ENCODE results near the gene RILPL1.
"Not testable (repeated sequence)": the region's sequence is repeated elsewhere in the genome, so short reads cannot be mapped to it uniquely, and the experiment has no call there.

The RILPL1 gene, protein sequence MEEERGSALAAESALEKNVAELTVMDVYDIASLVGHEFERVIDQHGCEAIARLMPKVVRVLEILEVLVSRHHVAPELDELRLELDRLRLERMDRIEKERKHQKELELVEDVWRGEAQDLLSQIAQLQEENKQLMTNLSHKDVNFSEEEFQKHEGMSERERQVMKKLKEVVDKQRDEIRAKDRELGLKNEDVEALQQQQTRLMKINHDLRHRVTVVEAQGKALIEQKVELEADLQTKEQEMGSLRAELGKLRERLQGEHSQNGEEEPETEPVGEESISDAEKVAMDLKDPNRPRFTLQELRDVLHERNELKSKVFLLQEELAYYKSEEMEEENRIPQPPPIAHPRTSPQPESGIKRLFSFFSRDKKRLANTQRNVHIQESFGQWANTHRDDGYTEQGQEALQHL

DNA sequence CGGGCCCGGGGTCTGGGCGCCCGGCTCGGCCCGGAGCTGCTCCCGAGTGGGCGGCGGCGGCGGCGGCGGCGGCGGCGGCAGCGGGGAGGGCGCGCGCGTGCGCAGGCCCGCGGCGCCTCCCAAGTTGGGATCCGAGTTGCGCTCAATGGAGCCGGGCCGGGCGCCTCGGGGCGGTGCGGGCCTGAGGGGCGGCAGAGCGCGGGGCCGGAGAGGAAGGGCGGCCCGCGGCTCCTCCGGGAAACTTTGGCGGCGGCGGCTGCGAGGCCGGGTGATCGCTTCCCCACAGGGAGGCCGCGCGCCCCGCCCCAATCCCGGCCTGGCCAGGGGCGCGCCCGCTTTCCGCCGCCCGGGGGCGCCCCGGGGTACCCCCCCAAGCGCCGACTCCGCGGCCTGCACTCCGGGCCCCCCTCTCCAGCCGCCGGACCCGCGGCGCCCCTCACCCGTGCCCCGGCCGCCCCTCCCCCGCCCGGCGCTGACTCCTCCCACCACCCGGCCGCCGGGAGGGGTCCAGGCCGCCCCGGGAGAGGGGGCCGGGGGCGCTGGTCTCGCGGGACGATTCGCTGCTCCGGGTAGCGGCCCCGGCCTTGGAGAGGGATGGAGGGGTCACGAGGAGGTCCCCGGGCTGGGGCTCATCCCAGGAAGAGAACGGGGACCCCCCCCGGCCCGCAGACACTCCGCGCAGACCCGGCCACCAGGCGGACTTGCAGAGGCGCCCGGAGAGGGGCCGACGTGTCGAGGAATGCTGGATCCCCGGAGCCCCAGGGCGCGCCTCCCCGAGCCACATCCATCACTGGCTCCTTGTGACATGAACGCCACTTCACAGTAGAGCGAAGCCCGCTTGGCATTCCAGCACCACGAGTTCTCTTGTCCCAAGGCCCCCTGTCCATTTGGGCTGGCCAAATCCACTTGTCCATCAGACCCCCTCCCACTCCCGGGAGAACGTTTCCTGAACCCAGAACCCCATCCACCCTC, at the start of gene RILPL1:
Gene RILPL1 (minus strand): TSS at position 48 of the 972 bp plus-strand sequence. CDS start 237 bp downstream, outside the sequence.
- DNase-seq = peak; percentile 37

DNA sequence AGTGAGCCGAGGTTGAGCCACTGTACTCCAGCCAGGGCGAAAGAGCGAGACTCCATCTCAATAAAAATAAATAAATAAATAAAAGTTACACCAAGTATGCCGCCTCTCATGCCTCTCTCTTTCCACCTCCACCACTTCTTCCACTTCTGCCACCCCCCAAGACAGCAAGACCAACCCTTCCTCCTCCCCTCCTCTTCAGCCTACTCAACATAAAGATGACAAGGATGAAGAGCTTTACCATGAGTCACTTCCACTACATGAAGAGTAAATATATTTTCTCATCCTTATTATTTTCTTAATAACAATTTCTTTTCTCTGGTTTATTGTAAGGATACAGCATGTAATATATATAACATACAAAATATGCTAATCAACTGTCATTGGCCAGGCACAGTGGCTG, 47.3 kb upstream of the RILPL1 start:
- DNase-seq = no peak

DNA sequence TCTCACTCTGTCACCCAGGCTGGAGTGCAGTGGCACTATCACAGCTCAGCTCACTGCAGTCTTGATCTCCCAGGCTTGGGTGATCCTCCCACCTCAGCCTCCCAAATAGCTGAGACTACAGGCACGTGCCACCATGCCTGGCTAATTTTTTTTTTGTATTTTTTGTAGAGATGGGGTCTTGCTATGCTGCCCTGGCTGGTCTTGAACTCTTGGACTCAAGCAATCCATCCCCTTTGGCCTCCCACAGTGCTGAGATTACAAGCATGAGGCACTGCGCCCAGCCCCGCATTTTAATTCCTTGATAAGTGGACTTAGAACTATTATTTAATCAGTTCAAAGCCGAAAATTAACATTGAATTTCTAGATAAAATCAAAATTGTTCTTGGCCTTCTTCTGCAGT, 45.3 kb upstream of the RILPL1 start:
- not testable (repeated sequence) for DNase-seq

DNA sequence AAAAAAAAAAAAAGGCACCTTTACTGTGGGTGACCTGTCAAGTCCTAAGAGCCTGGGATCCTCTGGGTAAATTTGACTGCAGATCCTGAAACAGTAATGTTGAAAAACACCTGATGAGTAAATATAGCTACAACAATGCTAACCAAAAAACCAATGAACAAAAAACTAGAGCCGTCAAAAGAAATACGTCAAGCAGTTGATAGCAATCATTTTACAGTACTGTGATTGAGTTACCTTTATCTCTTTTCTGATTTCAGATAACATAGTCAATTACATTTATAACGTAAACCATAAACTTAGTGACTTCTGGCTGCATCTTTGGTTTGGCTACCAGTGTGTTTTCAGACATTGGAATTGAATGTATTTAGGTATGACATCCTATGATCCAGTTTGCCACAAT, 44.7 kb upstream of the RILPL1 start:
- DNase-seq = no peak

DNA sequence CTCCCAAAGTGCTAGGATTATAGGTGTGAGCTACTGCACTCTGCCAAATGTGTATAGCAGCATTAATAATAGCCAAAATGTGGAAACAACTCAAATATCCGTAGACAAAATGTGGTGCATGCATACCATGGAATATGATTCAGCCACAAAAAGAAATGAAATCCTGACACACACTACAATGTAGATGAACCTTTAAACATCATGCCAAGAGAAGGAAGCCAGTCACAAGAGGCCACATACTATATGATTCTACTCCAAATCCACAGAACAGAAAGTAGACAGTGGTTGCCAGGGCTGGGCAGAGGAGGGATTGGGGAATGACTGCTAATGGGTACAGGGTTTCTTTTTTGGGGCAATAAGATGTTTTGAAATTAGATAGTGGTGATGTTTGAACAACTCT, 43.1 kb upstream of the RILPL1 start:
- no peak for DNase-seq

DNA sequence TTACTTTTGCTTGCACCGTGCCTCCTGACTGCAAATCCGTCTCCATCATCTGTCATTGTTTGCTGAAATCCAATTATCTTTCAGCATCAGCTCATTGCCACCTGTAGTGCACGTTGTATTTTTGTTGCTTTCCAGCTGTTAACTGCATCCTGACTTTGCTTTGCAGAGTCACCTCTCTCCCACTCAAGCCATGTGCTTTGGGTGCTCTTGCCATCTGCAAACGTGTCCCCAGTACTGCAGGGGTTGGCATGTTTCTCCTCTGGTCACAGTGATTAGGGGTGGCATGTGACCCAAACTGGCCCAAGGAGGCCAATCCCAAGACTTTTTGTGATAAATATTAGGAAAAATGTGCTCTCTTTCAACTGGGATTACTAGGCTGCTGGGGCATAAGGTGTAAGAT, 40.4 kb upstream of the RILPL1 start:
- no peak for DNase-seq

DNA sequence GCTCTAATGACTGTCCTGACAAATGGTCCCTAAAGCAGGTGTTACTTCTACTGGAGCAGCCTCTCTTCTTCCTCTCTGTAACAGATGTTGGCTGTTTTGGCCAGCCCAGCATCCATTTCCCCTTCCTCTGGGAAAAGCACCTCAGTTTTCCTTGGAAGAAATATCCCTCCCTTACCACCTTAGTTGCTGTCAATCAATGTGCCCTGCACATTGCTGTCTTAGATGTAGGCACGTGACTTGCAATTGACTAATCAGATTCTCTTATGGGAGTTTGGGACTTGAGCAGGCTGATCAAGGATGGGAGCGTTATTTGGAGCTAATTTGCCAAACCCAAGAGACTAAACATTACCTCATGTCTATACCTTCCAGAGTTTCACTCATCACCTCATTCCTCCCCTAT, 38.9 kb upstream of the RILPL1 start:
- no peak for DNase-seq

DNA sequence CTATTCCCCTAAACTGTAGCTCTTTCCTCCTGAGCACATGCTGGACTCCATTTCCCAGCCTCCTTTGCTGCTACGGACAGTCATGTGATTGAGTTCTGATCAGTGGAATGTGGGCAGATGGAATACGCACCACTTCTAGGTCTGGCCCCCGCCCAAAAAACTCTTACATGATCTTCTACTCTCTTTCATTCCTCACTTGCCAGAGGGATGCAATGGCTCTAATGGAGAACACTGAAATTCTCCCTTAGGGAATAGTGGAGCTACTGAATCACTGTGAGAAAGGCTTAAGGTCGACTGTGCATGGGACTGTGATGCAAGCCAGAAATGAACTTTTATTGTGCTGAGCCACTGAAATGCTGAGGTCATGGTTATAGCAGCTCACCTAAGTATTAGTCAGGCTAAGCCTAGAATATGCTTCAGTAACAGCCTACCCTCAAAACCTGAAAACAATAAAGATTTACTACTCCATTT, 37.9 kb upstream of the RILPL1 start:
- peak; percentile 79 for DNase-seq

DNA sequence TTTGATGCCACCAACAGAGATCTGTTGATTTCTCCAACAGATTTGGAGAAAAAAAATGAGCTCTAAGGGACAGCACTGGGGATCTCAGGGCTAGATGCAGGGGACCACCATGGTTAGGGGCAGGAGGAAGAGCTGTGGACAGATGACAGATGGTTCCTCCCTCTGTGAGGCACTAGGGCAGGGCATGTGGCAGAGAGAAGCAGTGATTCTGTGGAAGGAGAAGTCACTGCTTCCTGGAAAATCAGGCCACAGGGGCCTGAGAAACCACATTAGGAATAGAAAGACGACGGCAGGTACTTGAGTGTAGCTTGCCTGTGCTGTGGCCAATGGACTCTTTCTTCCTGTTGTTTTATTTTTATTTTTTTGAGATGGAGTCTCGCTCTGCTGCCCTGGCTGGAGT, 25.9 kb upstream of the RILPL1 start:
- no peak for DNase-seq

DNA sequence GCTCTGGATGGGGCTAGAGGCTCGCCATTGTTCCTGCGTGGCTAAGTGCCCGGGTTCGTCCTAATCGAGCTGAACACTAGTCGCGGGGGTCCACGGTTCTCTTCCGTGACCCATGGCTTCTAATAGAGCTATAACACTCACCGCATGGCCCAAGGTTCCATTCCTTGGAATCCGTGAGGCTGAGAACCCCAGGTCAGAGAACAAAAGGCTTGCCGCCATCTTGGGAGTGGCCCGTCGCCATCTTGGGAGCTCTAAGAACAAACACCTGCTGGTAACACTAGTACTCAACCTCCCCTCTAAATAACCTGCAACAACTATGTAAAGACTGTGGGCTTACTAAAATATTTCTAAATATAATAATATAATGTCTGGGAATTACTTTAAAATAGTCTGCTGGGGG, 25.0 kb upstream of the RILPL1 start:
- DNase-seq = not testable (repeated sequence)

DNA sequence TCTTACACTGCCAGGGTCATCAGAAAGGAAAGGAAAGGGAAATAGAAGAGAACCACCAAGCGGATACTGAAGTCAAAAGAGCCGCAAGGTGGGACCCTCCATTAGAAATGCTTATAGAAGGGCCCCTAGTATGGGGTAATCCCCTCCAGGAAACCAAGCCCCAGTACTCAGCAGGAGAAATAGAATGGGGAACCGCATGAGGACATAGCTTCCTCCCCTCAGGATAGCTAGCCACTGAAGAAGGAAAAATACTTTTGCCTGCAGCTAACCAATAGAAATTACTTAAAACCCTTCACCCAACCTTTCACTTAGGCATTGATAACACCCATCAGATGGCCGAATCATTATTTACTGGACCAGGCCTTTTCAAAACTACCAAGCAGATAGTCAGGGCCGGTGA, 21.3 kb upstream of the RILPL1 start:
- DNase-seq = not testable (repeated sequence)

DNA sequence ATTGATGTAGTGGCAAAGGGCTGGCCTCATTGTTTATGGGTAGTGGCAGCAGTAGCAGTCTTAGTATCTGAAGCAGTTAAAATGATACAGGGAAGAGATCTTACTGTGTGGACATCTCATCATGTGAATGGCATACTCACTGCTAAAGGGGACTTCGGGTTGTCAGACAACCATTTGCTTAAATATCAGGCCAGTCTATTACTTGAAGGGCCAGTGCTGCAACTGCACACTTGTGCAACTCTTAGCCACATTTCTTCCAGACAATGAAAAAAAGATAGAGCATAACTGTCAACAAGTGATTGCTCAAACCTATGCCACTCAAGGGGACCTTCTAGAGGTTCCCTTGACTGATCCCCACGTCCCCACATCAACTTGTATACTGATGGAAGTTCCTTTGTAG, 20.6 kb upstream of the RILPL1 start:
- DNase-seq = not testable (repeated sequence)

DNA sequence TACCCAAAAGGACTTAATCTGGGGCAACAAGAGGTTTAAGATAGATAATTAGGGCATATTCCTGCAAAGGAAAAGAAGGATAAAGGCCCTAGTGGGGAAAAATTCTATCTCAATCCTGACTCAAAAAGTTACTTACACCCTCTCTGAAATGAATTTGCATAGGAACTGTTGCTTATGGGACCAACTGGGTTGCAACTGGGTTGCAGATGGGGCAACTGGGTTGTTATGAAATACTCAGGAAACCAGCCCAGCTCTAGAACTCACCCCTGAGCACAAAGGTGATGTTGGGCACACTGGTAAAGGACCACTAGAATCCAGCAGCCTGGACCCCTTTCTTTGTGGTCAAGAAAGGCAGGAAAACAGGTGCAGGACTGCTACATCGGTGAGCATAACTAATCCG, 17.2 kb upstream of the RILPL1 start:
- DNase-seq = no peak

DNA sequence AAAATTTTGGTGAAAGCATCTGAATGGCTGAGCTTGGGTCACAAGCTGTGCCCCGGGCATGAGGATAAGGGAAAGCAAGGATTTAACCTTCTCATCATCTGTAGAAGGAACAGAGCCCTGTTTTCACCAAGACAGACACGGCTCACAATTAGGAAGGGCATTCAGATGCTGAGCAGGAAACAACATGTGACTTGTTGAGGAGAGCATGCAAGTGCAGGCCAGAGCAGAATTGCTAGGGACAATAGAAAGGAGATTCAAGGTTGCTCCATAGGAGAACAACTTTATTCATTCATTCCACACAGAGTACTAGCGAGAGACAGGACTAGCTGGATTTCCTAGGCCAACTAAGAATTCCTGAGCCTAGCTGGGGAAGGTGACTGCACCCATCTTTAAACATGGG, 14.6 kb upstream of the RILPL1 start:
- DNase-seq = no peak

DNA sequence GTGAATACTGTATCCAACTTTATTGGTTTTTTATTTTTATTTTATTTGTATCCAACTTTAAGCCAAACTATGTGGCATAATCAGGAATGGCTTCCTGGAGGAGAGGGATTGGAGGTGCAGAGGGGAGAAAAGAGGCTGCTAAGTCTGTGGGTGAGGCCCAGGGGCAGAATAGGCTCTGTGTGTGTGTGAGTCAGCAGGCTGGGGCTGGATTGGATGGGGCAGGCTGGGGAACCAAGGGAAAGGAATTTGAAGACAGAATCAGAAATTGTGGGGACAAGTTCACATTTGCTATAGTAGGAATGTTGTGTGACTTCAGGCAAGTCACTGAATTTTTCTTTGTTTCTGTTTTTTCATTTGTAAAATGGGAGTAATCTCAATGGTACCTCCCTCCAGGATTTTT, 12.8 kb upstream of the RILPL1 start:
- DNase-seq = no peak

DNA sequence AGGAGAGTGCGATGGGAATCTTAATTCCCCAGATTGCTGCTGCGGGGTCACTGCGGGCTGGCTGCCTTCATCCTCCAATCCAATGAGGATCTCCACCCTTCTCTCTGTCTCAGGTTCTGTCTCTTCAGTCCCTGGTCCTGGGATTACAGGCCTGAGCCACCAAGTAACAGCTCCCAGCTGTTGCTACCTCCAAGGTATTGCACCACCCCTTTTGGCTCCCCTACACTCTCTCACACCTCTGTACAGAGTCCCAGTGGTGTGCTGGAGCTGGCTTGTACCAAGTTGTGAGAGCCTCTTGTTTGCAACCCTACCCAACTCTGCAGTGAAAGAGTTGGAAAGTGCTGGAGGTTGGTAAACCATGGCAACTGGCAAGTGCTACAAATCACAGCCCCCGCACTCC, 10.0 kb upstream of the RILPL1 start:
- no peak for DNase-seq

DNA sequence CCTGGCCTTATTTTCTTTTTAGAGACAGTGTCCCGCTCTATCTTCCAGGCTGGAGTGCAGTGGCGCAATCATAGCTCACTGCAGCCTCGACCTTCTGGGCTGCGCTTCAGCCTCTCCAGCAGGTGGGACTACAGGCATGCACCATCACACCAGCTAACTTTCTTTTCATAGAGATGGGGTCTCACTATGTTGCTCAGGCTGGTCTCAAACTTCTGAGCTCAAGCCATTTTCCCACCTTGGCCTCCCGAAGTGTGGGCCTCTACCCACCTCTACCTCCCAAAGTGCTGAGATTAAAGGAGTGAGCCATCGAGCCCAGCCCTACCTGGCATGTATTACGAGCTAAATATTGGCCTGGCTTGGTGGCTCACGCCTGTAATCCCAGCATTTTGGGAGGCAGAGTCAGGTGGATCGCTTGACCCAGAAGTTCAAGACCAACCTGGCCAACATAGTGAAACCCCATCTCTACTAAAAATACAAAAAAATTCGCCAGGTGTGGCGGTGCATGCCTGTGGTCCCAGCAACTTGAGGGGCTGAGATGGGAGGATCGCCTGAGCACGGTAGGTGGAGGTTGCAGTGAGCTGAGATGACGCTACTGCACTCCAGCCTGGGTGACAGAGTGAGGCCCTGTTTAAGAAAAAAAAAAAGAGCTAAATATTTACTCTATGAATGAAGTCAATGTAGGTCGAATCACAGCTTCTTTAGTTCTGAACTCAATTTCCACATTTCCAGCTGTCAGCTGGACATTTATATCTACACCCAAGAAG, 7.6 kb upstream of the RILPL1 start:
- no peak for DNase-seq

DNA sequence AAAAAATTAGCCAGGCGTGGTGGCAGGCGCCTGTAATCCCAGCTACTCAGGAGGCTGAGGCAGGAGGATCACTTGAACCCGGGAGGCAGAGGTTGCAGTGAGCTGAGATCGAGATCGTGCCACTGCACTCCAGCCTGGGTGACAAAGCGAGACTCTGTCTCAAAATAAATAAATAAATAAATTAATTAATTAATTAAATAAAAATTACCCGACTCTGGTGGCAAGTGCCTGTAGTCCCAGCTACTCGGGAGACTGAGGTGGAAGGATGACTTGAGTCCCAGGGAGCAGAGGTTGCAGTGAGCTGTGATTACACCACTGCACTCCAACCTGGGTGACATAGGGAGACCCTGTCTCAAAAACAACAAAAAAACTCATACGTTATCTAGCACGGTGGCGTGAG, 2.4 kb upstream of the RILPL1 start:
- not testable (repeated sequence) for DNase-seq

DNA sequence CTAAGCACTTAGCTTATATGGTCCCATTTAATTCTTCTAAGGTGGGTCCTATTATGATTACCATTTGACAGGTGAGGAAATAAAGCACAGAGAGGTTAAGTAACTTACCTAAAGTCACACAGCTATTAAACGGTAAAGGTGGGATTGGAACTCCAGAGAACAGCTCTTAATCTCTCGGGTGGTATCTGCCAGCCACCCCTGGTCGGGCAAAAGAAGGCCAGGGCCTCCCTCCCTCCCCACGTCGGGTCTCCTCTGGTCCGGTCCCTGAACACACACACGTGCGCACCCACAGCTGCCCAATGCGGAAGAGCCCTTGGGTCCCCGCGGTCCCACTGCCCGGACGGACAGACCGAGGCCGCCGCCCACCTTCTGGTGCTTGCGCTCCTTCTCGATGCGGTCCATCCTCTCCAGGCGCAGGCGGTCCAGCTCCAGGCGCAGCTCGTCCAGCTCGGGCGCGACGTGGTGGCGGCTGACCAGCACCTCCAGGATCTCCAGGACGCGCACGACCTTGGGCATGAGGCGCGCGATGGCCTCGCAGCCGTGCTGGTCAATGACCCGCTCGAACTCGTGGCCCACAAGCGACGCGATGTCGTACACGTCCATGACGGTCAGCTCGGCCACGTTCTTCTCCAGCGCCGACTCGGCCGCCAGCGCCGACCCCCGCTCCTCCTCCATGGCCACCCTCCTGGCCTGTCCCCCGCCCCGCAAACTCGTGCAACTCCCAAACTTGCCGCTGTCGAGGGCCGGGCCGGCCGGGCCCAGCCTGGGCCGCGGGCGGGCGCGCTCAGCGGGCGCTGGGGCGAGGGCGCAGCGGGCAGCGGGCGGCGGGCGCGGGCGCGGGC, 490 bp downstream of the RILPL1 start:
- no peak for DNase-seq

DNA sequence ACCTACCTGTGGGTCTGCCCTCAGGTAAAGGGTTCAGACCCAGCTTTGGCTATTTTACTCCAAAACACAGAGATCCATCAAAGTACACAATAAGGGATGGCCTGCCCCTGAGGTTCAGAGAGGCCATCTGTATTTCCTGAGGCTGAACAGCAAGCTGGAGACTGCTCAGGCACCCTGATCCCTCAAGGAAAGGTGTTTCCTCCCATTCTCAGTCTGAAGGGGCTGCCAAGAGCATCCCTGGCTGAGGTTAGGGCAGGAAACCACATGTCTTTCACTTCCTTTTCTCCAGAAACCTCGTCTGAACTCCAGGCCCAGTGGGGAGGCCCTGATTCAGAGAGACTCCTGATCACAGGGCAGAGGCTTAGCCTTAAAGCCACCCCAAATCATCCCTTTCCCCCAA, 1.5 kb downstream of the RILPL1 start:
- no peak for DNase-seq

DNA sequence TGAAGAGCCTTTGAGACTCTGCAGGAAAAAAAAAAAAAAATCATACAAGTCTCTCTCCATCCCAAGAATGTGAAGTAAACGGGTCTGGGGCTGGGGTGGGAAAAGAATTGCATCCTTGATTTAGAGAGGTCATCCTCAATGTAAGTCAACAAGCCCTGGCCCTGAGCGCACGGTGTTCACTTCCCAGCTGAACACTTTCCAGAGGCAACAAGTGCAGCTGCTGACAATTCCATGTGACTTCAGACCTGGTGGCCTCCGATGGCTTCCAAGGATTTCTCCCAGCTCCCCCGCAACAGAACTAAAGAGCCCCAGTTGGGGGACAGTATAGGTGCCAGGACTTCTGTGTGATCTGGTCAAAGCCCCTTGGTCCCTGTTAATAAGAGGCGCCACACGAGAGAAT, 2.4 kb downstream of the RILPL1 start:
- no peak for DNase-seq

DNA sequence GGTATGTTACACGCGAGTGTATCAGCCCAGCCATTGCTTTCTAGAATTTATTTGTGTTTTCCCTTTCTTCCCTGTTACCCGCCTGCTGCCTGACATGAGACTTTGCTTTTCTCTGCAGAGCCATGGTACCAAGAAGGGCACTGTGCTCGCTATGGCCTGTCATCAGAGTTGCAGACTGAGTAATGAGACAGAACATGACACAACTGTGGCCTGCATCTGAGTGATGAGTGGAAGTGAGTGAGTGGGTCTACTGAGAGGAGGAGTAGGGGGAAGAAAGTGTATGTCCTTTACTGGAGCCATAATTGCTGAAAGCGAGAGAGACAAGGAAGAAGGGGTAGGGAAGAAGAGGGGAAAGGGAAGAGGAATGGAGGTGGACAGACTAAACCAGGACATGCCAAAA, 2.9 kb downstream of the RILPL1 start:
- DNase-seq = no peak
